Measurements from ENCODE around the gene ARL6IP5.

DNA sequence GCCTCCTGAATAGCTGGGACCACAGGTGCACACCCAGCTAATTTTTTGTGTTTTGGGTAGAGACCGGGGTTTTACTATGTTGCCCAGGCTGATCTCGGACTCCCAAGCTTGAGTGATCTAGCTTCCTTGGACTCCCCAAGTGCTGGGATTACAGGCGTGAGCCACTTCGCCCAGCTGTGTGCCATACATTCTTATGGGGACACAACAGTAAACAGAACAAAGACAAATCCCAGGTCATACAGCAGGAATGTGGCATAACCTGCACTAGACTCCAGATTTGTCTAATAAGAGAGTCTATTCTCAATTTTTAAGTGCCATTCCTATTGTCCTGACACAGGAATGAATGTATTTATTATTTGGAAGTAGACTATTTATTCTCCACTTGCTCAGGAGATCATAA, 17.6 kb downstream of the ARL6IP5 start:
- TF ChIP-seq CTCF (IDR thresholded peaks at IDR 0.05) (no peak), POLR2A (IDR thresholded peaks at IDR 0.05) (no peak)

Data from adrenal gland (tissue), 5 donors.